ENCODE data around the gene PCYOX1L.
A peak's percentile ranks its signal among the peaks of the same experiment; 100 is the strongest.

Gene PCYOX1L

GRCh38 chr5:149364719-149365118, 6.9 kb downstream of the PCYOX1L start:
- ATAC-seq (ENCODE audit: low read depth) = no peak
- DNase-seq (ENCODE audit: low spot score) = no peak
- no peak overlapping the region for H3K27ac ChIP-seq (ENCODE audit: poor library complexity, severe bottlenecking)
- H3K4me1 ChIP-seq (ENCODE audit: insufficient read depth, poor library complexity, severe bottlenecking) = no peaks in the 10 kb centered on the region
- H3K36me3 ChIP-seq (ENCODE audit: low read depth) = no peaks in the 10 kb centered on the region
- no peaks in the 10 kb centered on the region for H3K9me3 ChIP-seq (ENCODE audit: severe bottlenecking)
- no peak overlapping the region for H3K4me3 ChIP-seq (ENCODE audit: severe bottlenecking)
- TF ChIP-seq, protein P1, sequence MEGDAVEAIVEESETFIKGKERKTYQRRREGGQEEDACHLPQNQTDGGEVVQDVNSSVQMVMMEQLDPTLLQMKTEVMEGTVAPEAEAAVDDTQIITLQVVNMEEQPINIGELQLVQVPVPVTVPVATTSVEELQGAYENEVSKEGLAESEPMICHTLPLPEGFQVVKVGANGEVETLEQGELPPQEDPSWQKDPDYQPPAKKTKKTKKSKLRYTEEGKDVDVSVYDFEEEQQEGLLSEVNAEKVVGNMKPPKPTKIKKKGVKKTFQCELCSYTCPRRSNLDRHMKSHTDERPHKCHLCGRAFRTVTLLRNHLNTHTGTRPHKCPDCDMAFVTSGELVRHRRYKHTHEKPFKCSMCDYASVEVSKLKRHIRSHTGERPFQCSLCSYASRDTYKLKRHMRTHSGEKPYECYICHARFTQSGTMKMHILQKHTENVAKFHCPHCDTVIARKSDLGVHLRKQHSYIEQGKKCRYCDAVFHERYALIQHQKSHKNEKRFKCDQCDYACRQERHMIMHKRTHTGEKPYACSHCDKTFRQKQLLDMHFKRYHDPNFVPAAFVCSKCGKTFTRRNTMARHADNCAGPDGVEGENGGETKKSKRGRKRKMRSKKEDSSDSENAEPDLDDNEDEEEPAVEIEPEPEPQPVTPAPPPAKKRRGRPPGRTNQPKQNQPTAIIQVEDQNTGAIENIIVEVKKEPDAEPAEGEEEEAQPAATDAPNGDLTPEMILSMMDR (IDR thresholded peaks at IDR 0.05; ENCODE audit: poor library complexity, severe bottlenecking) = no peak
- no peaks in the 10 kb centered on the region for H3K27me3 ChIP-seq (ENCODE audit: insufficient read depth, poor library complexity, severe bottlenecking)

DNA sequence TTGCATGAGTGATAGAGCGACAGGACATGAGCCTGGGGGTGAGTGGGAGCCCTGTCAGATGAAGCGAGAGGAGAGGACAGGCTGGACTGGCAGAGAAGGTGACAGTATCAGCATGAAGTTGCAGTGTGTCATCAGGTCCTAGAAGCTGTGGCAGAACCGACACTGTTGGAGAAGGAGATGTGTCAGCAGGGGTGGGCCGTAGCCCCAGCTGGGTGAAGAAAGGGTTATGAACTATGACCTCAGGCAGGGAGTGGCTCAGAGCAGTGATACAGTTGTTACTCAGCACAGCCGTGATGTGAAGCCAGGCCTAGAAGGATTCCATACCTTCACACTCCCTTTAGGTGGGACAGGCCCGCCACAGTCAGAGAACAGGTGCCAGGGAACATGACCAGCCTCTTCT, 7.6 kb downstream of the PCYOX1L start:
- Histone ChIP-seq H3K36me3 (ENCODE audit: low read depth) (no peaks in the 10 kb centered on the region), H3K27me3 (ENCODE audit: insufficient read depth, poor library complexity, severe bottlenecking) (no peaks in the 10 kb centered on the region), H3K27ac (ENCODE audit: poor library complexity, severe bottlenecking) (no peak overlapping the region), H3K4me3 (ENCODE audit: severe bottlenecking) (no peak overlapping the region), H3K4me1 (ENCODE audit: insufficient read depth, poor library complexity, severe bottlenecking) (no peaks in the 10 kb centered on the region), H3K9me3 (ENCODE audit: severe bottlenecking) (no peaks in the 10 kb centered on the region)
- ATAC-seq (ENCODE audit: low read depth) (no peak), DNase-seq (ENCODE audit: low spot score) (no peak)
- TF ChIP-seq, protein P1 (IDR thresholded peaks at IDR 0.05; ENCODE audit: poor library complexity, severe bottlenecking) = no peak

DNA sequence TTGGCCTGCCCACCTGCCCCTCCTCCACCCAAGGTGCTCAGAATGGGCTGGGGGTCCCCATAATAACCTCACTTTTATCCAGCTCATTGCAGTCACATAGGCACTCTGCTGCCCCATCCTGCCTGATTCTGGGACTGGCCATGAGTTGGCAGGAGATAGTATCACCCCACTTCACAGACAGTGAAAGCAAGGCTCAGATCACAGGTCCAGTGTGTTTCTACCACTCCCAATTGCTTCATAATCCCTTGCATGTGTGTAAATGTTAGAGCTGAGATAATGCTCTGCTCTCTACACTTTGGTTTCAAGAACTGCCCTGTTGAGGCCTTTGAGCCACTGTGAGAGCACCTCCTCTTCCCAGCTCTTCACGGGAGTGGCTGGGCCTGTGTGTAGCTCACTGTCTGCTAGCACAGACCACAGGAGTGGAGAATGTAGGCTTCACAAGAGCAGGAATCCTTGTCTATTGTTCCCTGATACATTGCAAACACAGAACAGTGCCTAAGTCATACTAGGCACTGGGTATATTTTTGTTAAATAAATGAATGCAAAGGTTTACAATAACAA, 8.4 kb downstream of the PCYOX1L start:
- H3K4me3 ChIP-seq (ENCODE audit: severe bottlenecking) = no peak overlapping the region
- no peaks in the 10 kb centered on the region for H3K9me3 ChIP-seq (ENCODE audit: severe bottlenecking)
- no peaks in the 10 kb centered on the region for H3K36me3 ChIP-seq (ENCODE audit: low read depth)
- no peak for ATAC-seq (ENCODE audit: low read depth)
- DNase-seq (ENCODE audit: low spot score) = no peak
- no peaks in the 10 kb centered on the region for H3K27me3 ChIP-seq (ENCODE audit: insufficient read depth, poor library complexity, severe bottlenecking)
- TF ChIP-seq, protein P1 (IDR thresholded peaks at IDR 0.05; ENCODE audit: poor library complexity, severe bottlenecking) = no peak
- H3K4me1 ChIP-seq (ENCODE audit: insufficient read depth, poor library complexity, severe bottlenecking) = no peaks in the 10 kb centered on the region
- H3K27ac ChIP-seq (ENCODE audit: poor library complexity, severe bottlenecking) = no peak overlapping the region

- TF ChIP-seq, protein P1 (IDR thresholded peaks at IDR 0.05; ENCODE audit: poor library complexity, severe bottlenecking) = peak; percentile 95
- H3K4me1 ChIP-seq (ENCODE audit: insufficient read depth, poor library complexity, severe bottlenecking) = no peaks in the 10 kb centered on the region
- H3K36me3 ChIP-seq (ENCODE audit: low read depth) = no peaks in the 10 kb centered on the region
- DNase-seq (ENCODE audit: low spot score) (peak; percentile 68), ATAC-seq (ENCODE audit: low read depth) (peak; percentile 72)
- no peak overlapping the region for H3K4me3 ChIP-seq (ENCODE audit: severe bottlenecking)
- no peaks in the 10 kb centered on the region for H3K9me3 ChIP-seq (ENCODE audit: severe bottlenecking)
- no peak overlapping the region for H3K27ac ChIP-seq (ENCODE audit: poor library complexity, severe bottlenecking)
- H3K27me3 ChIP-seq (ENCODE audit: insufficient read depth, poor library complexity, severe bottlenecking) = no peaks in the 10 kb centered on the region
These were observed 9.6 kb downstream of the PCYOX1L start for GRCh38 chr5:149367249-149367971.
